Aorta (tissue), 5 donors: ENCODE measurements around the gene TMEM123. TPM values are rescaled to one million over a fixed set of nuclear protein-coding genes. Genes with fewer than 3 reads are reported as not detected.
A peak's percentile ranks its signal among the peaks of the same experiment; 100 is the strongest.

Experiments
- ATAC-seq: fragments of 200-7000 bp; cut with Tn5 transposase; one replicate; pipeline ENCODE4 v1.9.1; 2022; ENCODE audit warnings: moderate library complexity; ENCODE audit not compliant: low FRiP score
- DNase-seq, 2 donors: peaks; one replicate each; pipeline ENCODE4 v3.0.0-alpha.2; 2020
- H3K27ac ChIP-seq, 2 donors: one replicate each; pipeline ENCODE4 v1.5.1; 2013; ENCODE audit warnings: low read length in 2 of 2, mild to moderate bottlenecking in 2 of 2, moderate library complexity in 2 of 2, control low read depth in 1 of 2, inconsistent platforms in 1 of 2, low read depth in 1 of 2
- H3K27me3 ChIP-seq, 2 donors: one replicate each; pipeline ENCODE4 v1.6.1; 2013; ENCODE audit warnings: control low read depth in 1 of 2, low read length in 1 of 2, mild to moderate bottlenecking in 1 of 2, moderate library complexity in 1 of 2; ENCODE audit not compliant: insufficient read depth in 2 of 2, control insufficient read depth in 1 of 2
- H3K36me3 ChIP-seq, 2 donors: one replicate each; pipeline ENCODE4 v1.6.1; 2013; ENCODE audit warnings: control low read depth in 1 of 2, low read length in 1 of 2, mild to moderate bottlenecking in 1 of 2; ENCODE audit not compliant: insufficient read depth in 2 of 2, control insufficient read depth in 1 of 2
- H3K4me1 ChIP-seq, 2 donors: one replicate each; pipeline ENCODE4 v1.6.1; 2013; ENCODE audit warnings: low read length in 2 of 2, control low read depth in 1 of 2, mild to moderate bottlenecking in 1 of 2, moderate library complexity in 1 of 2; ENCODE audit not compliant: insufficient read depth in 2 of 2, control insufficient read depth in 1 of 2
- H3K4me3 ChIP-seq, 2 donors: one replicate each; pipeline ENCODE4 v1.5.1; 2013; ENCODE audit warnings: low read length in 2 of 2, control low read depth in 1 of 2, mild to moderate bottlenecking in 1 of 2
- H3K9me3 ChIP-seq: one replicate; pipeline ENCODE4 v1.6.1; 2013; ENCODE audit warnings: mild to moderate bottlenecking, low read length; ENCODE audit not compliant: control insufficient read depth
- WGBS, 2 donors: extraction: QIAGEN DNeasy Blood & Tissue Kit; methylation state at CpG; one replicate each; pipeline ENCODE4 v1.1.7; 2013; 5-methylcytosine and 5-hydroxymethylcytosine counted together
- intact Hi-C, 2 donors: fragments of 100-400 bp; cut with DNase I; formaldehyde crosslinking; loops; one replicate each; pipeline versions ENCODE4 v1.14.2 to v1.15.0; 2022
- long read RNA-seq, 2 donors: library from polyadenylated mRNA; unstranded; transcript quantifications; one replicate each; pipeline ENCODE4 v2.0.0, GENCODE V29; 2020 to 2021
- polyA plus RNA-seq, 2 donors: library from polyadenylated mRNA; stranded (reverse); fragments of 200-250 nt; gene quantifications; one replicate each; pipeline ENCODE4 v1.2.3, GENCODE V29; 2013
- total RNA-seq, 2 donors: library from RNA; stranded (reverse); fragmentation: NEBNext Ultra II Directional; extraction: Animal tissue kit (Norgen Biotek cat#: 25700); gene quantifications; one replicate each; pipeline ENCODE4 v1.2.1, GENCODE V29; 2021
- donor health status: healthy with polysubstance abuse.
- donor health status: Bipolar disorder and iron deficiency.
- donor health status: DM: no; HTN: no; CAD: no.
- donor health status: DM: no; HTN: no; CAD: no.
- donor health status: DM: yes; HTN: yes; CAD: no.

Gene TMEM123
- 100 to 1,000 TPM; 106 to 116 TPM for total RNA-seq
- polyA plus RNA-seq = 10 to 100 TPM; 42.1 to 52.5 TPM
- long read RNA-seq, donor 1, transcript TMEM123-202 (5 exons, 3,579 nt) = major isoform, 71 of 85 reads
- long read RNA-seq, donor 1, partial matches to known transcripts = 2 of 85 reads
- long read RNA-seq, donor 1, other reads (novel, unspliced or antisense) = 12 of 85 reads
- long read RNA-seq, donor 2, transcript TMEM123-202 (5 exons, 3,579 nt) = major isoform, 33 of 43 reads
- long read RNA-seq, donor 2, partial matches to known transcripts = 1 of 43 reads
- long read RNA-seq, donor 2, other reads (novel, unspliced or antisense) = 9 of 43 reads

- Histone ChIP-seq H3K4me3 (peak within 1 kb of the TSS; percentile 77 to 85), H3K4me1 (no peaks in the 10 kb centered on the region), H3K27me3 (no peaks in the 10 kb centered on the region), H3K9me3 (no peaks in the 10 kb centered on the region), H3K27ac (peak within 1 kb of the TSS in 1 of 2 donors; percentile 69), H3K36me3 (no peaks in the 10 kb centered on the region)
- peak; percentile 87 to 92 for DNase-seq
- ATAC-seq = peak; percentile 93
- intact Hi-C loops = no loop called here
- 0 to 1% methylated on average over 74 to 83 of the region's 83 CpGs for WGBS, 2 donors
Measured at GRCh38 chr11:102452461-102453301, at the start of gene TMEM123. TSS of gene TMEM123 (minus strand) at chr11:102452765. CDS start at chr11:102452623, 142 bp downstream.

- H3K36me3 ChIP-seq = no peaks in the 10 kb centered on the region
- no peaks in the 10 kb centered on the region for H3K27me3 ChIP-seq
- no peak overlapping the region for H3K27ac ChIP-seq
- H3K4me1 ChIP-seq = no peaks in the 10 kb centered on the region
- H3K9me3 ChIP-seq = peaks cover 1% of the 10 kb centered on the region
- no peak for ATAC-seq
- intact Hi-C loops = no loop called here
- no peak overlapping the region for H3K4me3 ChIP-seq
- DNase-seq = no peak
- WGBS, 2 donors = 57 to 65% methylated on average over 2 of the region's 2 CpGs
Measured at GRCh38 chr11:102500829-102501228, 48.3 kb upstream of the TMEM123 start.

- Histone ChIP-seq H3K9me3 (peaks cover 1% of the 10 kb centered on the region), H3K27me3 (no peaks in the 10 kb centered on the region), H3K4me1 (no peaks in the 10 kb centered on the region), H3K4me3 (no peak overlapping the region), H3K36me3 (no peaks in the 10 kb centered on the region), H3K27ac (no peak overlapping the region)
- ATAC-seq (no peak), DNase-seq (no peak)
- intact Hi-C loops = loop anchor here (5.0 to 10.0 kb wide), 4 partner anchors 108 to 213 kb away; partner anchors contain the start of gene BIRC2 (in 1 of the 2)
- WGBS, 2 donors = 18 to 25% methylated on average over 2 of the region's 2 CpGs
Measured at GRCh38 chr11:102499931-102500330, 47.4 kb upstream of the TMEM123 start.

GRCh38 chr11:102499151-102499550, 46.6 kb upstream of the TMEM123 start:
- Histone ChIP-seq H3K4me1 (no peaks in the 10 kb centered on the region), H3K4me3 (no peak overlapping the region), H3K36me3 (no peaks in the 10 kb centered on the region), H3K27me3 (no peaks in the 10 kb centered on the region), H3K27ac (no peak overlapping the region), H3K9me3 (peaks cover 1% of the 10 kb centered on the region)
- ATAC-seq (no peak), DNase-seq (no peak)
- 77 to 82% methylated on average over 3 of the region's 3 CpGs for WGBS, 2 donors
- intact Hi-C loops = loop anchor here (5.0 to 10.0 kb wide), 4 partner anchors 107 to 212 kb away; partner anchors contain the start of gene BIRC2 (in 1 of the 2)

- intact Hi-C loops = loop anchor here (2.0 to 10.0 kb wide), 5 partner anchors 105 to 210 kb away; partner anchors contain the start of gene BIRC2 (in 1 of the 2)
- DNase-seq (no peak), ATAC-seq (no peak)
- Histone ChIP-seq H3K36me3 (no peaks in the 10 kb centered on the region), H3K27me3 (no peaks in the 10 kb centered on the region), H3K27ac (no peak overlapping the region), H3K4me3 (no peak overlapping the region), H3K9me3 (peaks cover 1% of the 10 kb centered on the region), H3K4me1 (no peaks in the 10 kb centered on the region)
- WGBS, 2 donors = 82 to 92% methylated on average over 3 to 4 of the region's 4 CpGs
Measured at GRCh38 chr11:102497061-102497460, 44.5 kb upstream of the TMEM123 start.

- DNase-seq (no peak), ATAC-seq (peak; percentile 87)
- Histone ChIP-seq H3K27me3 (no peaks in the 10 kb centered on the region), H3K27ac (no peak overlapping the region), H3K36me3 (no peaks in the 10 kb centered on the region), H3K4me1 (no peaks in the 10 kb centered on the region), H3K4me3 (no peak overlapping the region), H3K9me3 (peaks cover 1% of the 10 kb centered on the region)
- intact Hi-C loops = loop anchor here (2.0 to 10.0 kb wide), 6 partner anchors 103 to 208 kb away; partner anchors contain the start of gene BIRC2 (in 1 of the 2)
- WGBS, 2 donors = 27 to 28% methylated on average over 12 of the region's 12 CpGs
Measured at GRCh38 chr11:102495161-102496042, 42.8 kb upstream of the TMEM123 start.

- H3K4me3 ChIP-seq = no peak overlapping the region
- DNase-seq (no peak), ATAC-seq (no peak)
- 75 to 76% methylated on average over 6 of the region's 6 CpGs for WGBS, 2 donors
- H3K4me1 ChIP-seq = no peaks in the 10 kb centered on the region
- H3K27me3 ChIP-seq = no peaks in the 10 kb centered on the region
- no peak overlapping the region for H3K27ac ChIP-seq
- intact Hi-C loops = loop anchor here (2.0 to 10.0 kb wide), 2 partner anchors 103 to 149 kb away; partner anchors contain the start of gene BIRC2 (in 1 of the 2)
- no peaks in the 10 kb centered on the region for H3K36me3 ChIP-seq
- no peaks in the 10 kb centered on the region for H3K9me3 ChIP-seq
Measured at GRCh38 chr11:102494216-102494615, 41.7 kb upstream of the TMEM123 start.

GRCh38 chr11:102493524-102493923, 41.0 kb upstream of the TMEM123 start:
- H3K4me3 ChIP-seq = no peak overlapping the region
- DNase-seq (no peak), ATAC-seq (no peak)
- no peaks in the 10 kb centered on the region for H3K36me3 ChIP-seq
- no peaks in the 10 kb centered on the region for H3K27me3 ChIP-seq
- WGBS, 2 donors = 83 to 86% methylated on average over 5 of the region's 5 CpGs
- intact Hi-C loops = loop anchor here in 1 of 2 donors (10.0 kb wide), 1 partner anchor 149 kb away; the partner anchor contains the start of gene BIRC2
- no peak overlapping the region for H3K27ac ChIP-seq
- H3K9me3 ChIP-seq = no peaks in the 10 kb centered on the region
- H3K4me1 ChIP-seq = no peaks in the 10 kb centered on the region
